ENCODE measurements around the gene TMEM123.

Gene TMEM123

GRCh38 chr11:102482433-102482832 lies 29.9 kb upstream of the TMEM123 start:
- DNase-seq, result no peak
- ATAC-seq, result no peak
- H3K4me1 Mint-ChIP-seq, result peaks cover 48% of the 10 kb centered on the region
- H3K27ac Mint-ChIP-seq, result no peak overlapping the region
- H3K4me3 Mint-ChIP-seq, result no peak overlapping the region
- H3K27me3 Mint-ChIP-seq, result no peaks in the 10 kb centered on the region
- no peaks in the 10 kb centered on the region for H3K9me3 Mint-ChIP-seq

- ATAC-seq, result no peak
- Mint-ChIP-seq H3K4me1 (peaks cover 54% of the 10 kb centered on the region), H3K4me3 (no peak overlapping the region), H3K9me3 (no peaks in the 10 kb centered on the region), H3K27ac (no peak overlapping the region), H3K27me3 (no peaks in the 10 kb centered on the region)
- DNase-seq, result no peak
These were observed 27.2 kb upstream of the TMEM123 start for GRCh38 chr11:102479733-102480132.

GRCh38 chr11:102478673-102479299 lies 26.2 kb upstream of the TMEM123 start:
- Mint-ChIP-seq H3K9me3 (no peaks in the 10 kb centered on the region), H3K27me3 (no peaks in the 10 kb centered on the region), H3K27ac (no peak overlapping the region), H3K4me3 (no peak overlapping the region), H3K4me1 (peaks cover 63% of the 10 kb centered on the region)
- DNase-seq (no peak), ATAC-seq (no peak)

GRCh38 chr11:102476812-102477211 lies 24.2 kb upstream of the TMEM123 start:
- peak overlapping the region; percentile 52 to 81 for H3K4me3 Mint-ChIP-seq
- H3K27ac Mint-ChIP-seq, result peak overlapping the region; percentile 86 to 97
- peaks cover 82% of the 10 kb centered on the region for H3K4me1 Mint-ChIP-seq
- ATAC-seq, result peak; percentile 63
- no peaks in the 10 kb centered on the region for H3K9me3 Mint-ChIP-seq
- DNase-seq, result peak in 1 of 2 donors; percentile 41
- no peaks in the 10 kb centered on the region for H3K27me3 Mint-ChIP-seq

GRCh38 chr11:102476069-102476468 lies 23.5 kb upstream of the TMEM123 start:
- Mint-ChIP-seq H3K4me3 (peak overlapping the region; percentile 52 to 81), H3K27me3 (no peaks in the 10 kb centered on the region), H3K9me3 (no peaks in the 10 kb centered on the region), H3K27ac (peak overlapping the region; percentile 86 to 97), H3K4me1 (peaks cover 88% of the 10 kb centered on the region)
- ATAC-seq, result peak; percentile 35
- peak in 1 of 2 donors; percentile 34 for DNase-seq

- no peak overlapping the region for H3K27ac Mint-ChIP-seq
- no peaks in the 10 kb centered on the region for H3K9me3 Mint-ChIP-seq
- H3K4me3 Mint-ChIP-seq, result peak overlapping the region; percentile 59
- ATAC-seq (no peak), DNase-seq (no peak)
- no peaks in the 10 kb centered on the region for H3K27me3 Mint-ChIP-seq
- H3K4me1 Mint-ChIP-seq, result peaks cover 93% of the 10 kb centered on the region
These were observed 21.0 kb upstream of the TMEM123 start for GRCh38 chr11:102473543-102473942.

GRCh38 chr11:102472127-102472526 lies 19.6 kb upstream of the TMEM123 start:
- peaks cover 93% of the 10 kb centered on the region for H3K4me1 Mint-ChIP-seq
- no peak overlapping the region for H3K4me3 Mint-ChIP-seq

GRCh38 chr11:102471474-102471873 lies 18.9 kb upstream of the TMEM123 start:
- Mint-ChIP-seq H3K9me3 (no peaks in the 10 kb centered on the region), H3K27ac (no peak overlapping the region), H3K4me1 (peaks cover 93% of the 10 kb centered on the region), H3K4me3 (no peak overlapping the region), H3K27me3 (no peaks in the 10 kb centered on the region)
- DNase-seq (no peak), ATAC-seq (no peak)

More at GRCh38 chr11:102472127-102472526, 19.6 kb upstream of the TMEM123 start:
- Mint-ChIP-seq H3K27me3 (no peaks in the 10 kb centered on the region), H3K27ac (no peak overlapping the region), H3K9me3 (no peaks in the 10 kb centered on the region)
- no peak for ATAC-seq
- DNase-seq, result no peak

GRCh38 chr11:102470251-102470650 lies 17.7 kb upstream of the TMEM123 start:
- peak overlapping the region; percentile 69 to 77 for H3K4me3 Mint-ChIP-seq
- no peaks in the 10 kb centered on the region for H3K9me3 Mint-ChIP-seq
- DNase-seq (no peak), ATAC-seq (no peak)
- H3K4me1 Mint-ChIP-seq, result peaks cover 98% of the 10 kb centered on the region
- no peak overlapping the region for H3K27ac Mint-ChIP-seq
- no peaks in the 10 kb centered on the region for H3K27me3 Mint-ChIP-seq

GRCh38 chr11:102469196-102469821 lies 16.7 kb upstream of the TMEM123 start:
- ATAC-seq, result no peak
- no peaks in the 10 kb centered on the region for H3K27me3 Mint-ChIP-seq
- H3K4me3 Mint-ChIP-seq, result peak overlapping the region; percentile 69 to 77
- peaks cover 94% of the 10 kb centered on the region for H3K4me1 Mint-ChIP-seq
- no peak for DNase-seq
- H3K27ac Mint-ChIP-seq, result peak overlapping the region in 1 of 2 donors; percentile 83
- H3K9me3 Mint-ChIP-seq, result no peaks in the 10 kb centered on the region

- ATAC-seq, result no peak
- H3K27ac Mint-ChIP-seq, result no peak overlapping the region
- peaks cover 92% of the 10 kb centered on the region for H3K4me1 Mint-ChIP-seq
- no peaks in the 10 kb centered on the region for H3K9me3 Mint-ChIP-seq
- DNase-seq, result no peak
- peak overlapping the region; percentile 69 to 77 for H3K4me3 Mint-ChIP-seq
- no peaks in the 10 kb centered on the region for H3K27me3 Mint-ChIP-seq
These were observed 16.1 kb upstream of the TMEM123 start for GRCh38 chr11:102468616-102469195.

GRCh38 chr11:102467853-102468580 lies 15.5 kb upstream of the TMEM123 start:
- Mint-ChIP-seq H3K27ac (no peak overlapping the region), H3K9me3 (no peaks in the 10 kb centered on the region), H3K4me1 (peaks cover 86% of the 10 kb centered on the region), H3K27me3 (no peaks in the 10 kb centered on the region), H3K4me3 (peak overlapping the region; percentile 39 to 77)
- no peak for DNase-seq
- no peak for ATAC-seq

- Mint-ChIP-seq H3K27ac (no peak overlapping the region), H3K9me3 (no peaks in the 10 kb centered on the region), H3K4me3 (peak overlapping the region; percentile 42 to 77), H3K4me1 (peaks cover 84% of the 10 kb centered on the region), H3K27me3 (no peaks in the 10 kb centered on the region)
- DNase-seq (no peak), ATAC-seq (peak; percentile 19)
These were observed 14.6 kb upstream of the TMEM123 start for GRCh38 chr11:102467080-102467708.

GRCh38 chr11:102465696-102466095 lies 13.1 kb upstream of the TMEM123 start:
- H3K9me3 Mint-ChIP-seq, result no peaks in the 10 kb centered on the region
- H3K27ac Mint-ChIP-seq, result peak overlapping the region; percentile 14 to 95
- ATAC-seq (no peak), DNase-seq (no peak)
- H3K4me3 Mint-ChIP-seq, result peak overlapping the region; percentile 47 to 51
- H3K27me3 Mint-ChIP-seq, result no peaks in the 10 kb centered on the region
- peaks cover 80% of the 10 kb centered on the region for H3K4me1 Mint-ChIP-seq

- Mint-ChIP-seq H3K4me1 (peaks cover 78% of the 10 kb centered on the region), H3K27ac (peak overlapping the region in 1 of 2 donors; percentile 62), H3K9me3 (no peaks in the 10 kb centered on the region), H3K4me3 (peak overlapping the region in 1 of 2 donors; percentile 51), H3K27me3 (no peaks in the 10 kb centered on the region)
- ATAC-seq (peak; percentile 52), DNase-seq (no peak)
These were observed 12.4 kb upstream of the TMEM123 start for GRCh38 chr11:102464859-102465500.
